ENCODE data around the gene MAPK9.

Gene MAPK9

GRCh38 chr5:180208435-180209081, 83.3 kb downstream of the MAPK9 start:
- no peak for DNase-seq (ENCODE audit: extremely low read depth in 1 of 2, low read depth in 1 of 2)

- no peak for DNase-seq (ENCODE audit: extremely low read depth in 1 of 2, low read depth in 1 of 2)
These were observed 83.8 kb downstream of the MAPK9 start for GRCh38 chr5:180208038-180208434.

- DNase-seq (ENCODE audit: extremely low read depth in 1 of 2, low read depth in 1 of 2): no peak
These were observed 84.3 kb downstream of the MAPK9 start for GRCh38 chr5:180207593-180207992.

- DNase-seq (ENCODE audit: extremely low read depth in 1 of 2, low read depth in 1 of 2): no peak
These were observed 84.9 kb downstream of the MAPK9 start for GRCh38 chr5:180206993-180207392.

GRCh38 chr5:180205916-180206315, 86.0 kb downstream of the MAPK9 start:
- DNase-seq (ENCODE audit: extremely low read depth in 1 of 2, low read depth in 1 of 2): no peak

- no peak for DNase-seq (ENCODE audit: extremely low read depth in 1 of 2, low read depth in 1 of 2)
These were observed 87.5 kb downstream of the MAPK9 start for GRCh38 chr5:180204276-180204819.

GRCh38 chr5:180202939-180203573, 88.8 kb downstream of the MAPK9 start:
- DNase-seq (ENCODE audit: extremely low read depth in 1 of 2, low read depth in 1 of 2): no peak

GRCh38 chr5:180201051-180201987, 90.6 kb downstream of the MAPK9 start:
- DNase-seq (ENCODE audit: extremely low read depth in 1 of 2, low read depth in 1 of 2): no peak

GRCh38 chr5:180199390-180199789, 92.5 kb downstream of the MAPK9 start:
- DNase-seq (ENCODE audit: extremely low read depth in 1 of 2, low read depth in 1 of 2): no peak

GRCh38 chr5:180198208-180198607, 93.7 kb downstream of the MAPK9 start:
- DNase-seq (ENCODE audit: extremely low read depth in 1 of 2, low read depth in 1 of 2): no peak

GRCh38 chr5:180197016-180197702, 94.7 kb downstream of the MAPK9 start:
- DNase-seq (ENCODE audit: extremely low read depth in 1 of 2, low read depth in 1 of 2): no peak

- DNase-seq (ENCODE audit: extremely low read depth in 1 of 2, low read depth in 1 of 2): no peak
These were observed 97.2 kb downstream of the MAPK9 start for GRCh38 chr5:180194410-180195345.

GRCh38 chr5:180193749-180194375, 98.0 kb downstream of the MAPK9 start:
- no peak for DNase-seq (ENCODE audit: extremely low read depth in 1 of 2, low read depth in 1 of 2)

GRCh38 chr5:180191716-180192115, 100.2 kb downstream of the MAPK9 start:
- DNase-seq (ENCODE audit: extremely low read depth in 1 of 2, low read depth in 1 of 2): no peak

GRCh38 chr5:180187767-180188166, 104.1 kb downstream of the MAPK9 start:
- DNase-seq (ENCODE audit: extremely low read depth in 1 of 2, low read depth in 1 of 2): no peak
